ENCODE results near the gene TNXB. TPM values are rescaled to one million over a fixed set of nuclear protein-coding genes. Genes with fewer than 3 reads are reported as not detected.

Gene TNXB
- total and polyA plus RNA-seq, 2 experiments from 2014 or later, result 2.0 to 6.0 TPM

GRCh38 chr6:32137454-32137853 lies 28.3 kb upstream of the TNXB start:
- H3K4me1 Mint-ChIP-seq, result no peaks in the 10 kb centered on the region
- TF ChIP-seq POLR2AphosphoS5 (IDR thresholded peaks at IDR 0.05; ENCODE audit: low read depth) (no peak), STAT1 (IDR thresholded peaks at IDR 0.05; ENCODE audit: unreplicated experiment) (no peak), ZNF462 (CRISPR knock-in tag; IDR thresholded peaks at IDR 0.05) (no peak), ZNF114 (CRISPR knock-in tag; IDR thresholded peaks at IDR 0.05) (no peak), REST (IDR thresholded peaks at IDR 0.05; ENCODE audit: unreplicated experiment) (no peak), EZH2 (IDR thresholded peaks at IDR 0.05; ENCODE audit: low read depth, unreplicated experiment) (no peak), ETS1 (IDR thresholded peaks at IDR 0.05) (no peak), NANOG (IDR thresholded peaks at IDR 0.05; ENCODE audit: borderline replicate concordance) (no peak), EZH2phosphoT487 (IDR thresholded peaks at IDR 0.05; ENCODE audit: unreplicated experiment) (no peak), JUNB (IDR thresholded peaks at IDR 0.05; ENCODE audit: unreplicated experiment) (no peak), ZNF331 (CRISPR knock-in tag; IDR thresholded peaks at IDR 0.05; ENCODE audit: low read depth) (no peak), CREB1 (CRISPR knock-in tag; IDR thresholded peaks at IDR 0.05; ENCODE audit: low read depth) (no peak), CTCF (conservative IDR thresholded peaks at IDR 0.05; ENCODE audit: low read depth in 2 of 2) (no peak)
- DNase-seq (ENCODE audit: low spot score) (no peak), ATAC-seq (no peak)
- H3K4me3 Mint-ChIP-seq, result no peak overlapping the region
- Histone ChIP-seq H3K4me2 (no peak overlapping the region), H4K20me1 (replicated peaks; ENCODE audit: insufficient read depth) (no peaks in the 10 kb centered on the region), H3K4me1 (ENCODE audit: insufficient read depth) (no peaks in the 10 kb centered on the region), H3K9me2 (ENCODE audit: insufficient read depth) (no peaks in the 10 kb centered on the region), H3K4me3 (no peak overlapping the region), H3K79me2 (replicated peaks; ENCODE audit: insufficient read depth) (no peaks in the 10 kb centered on the region), H3K36me3 (ENCODE audit: insufficient read depth) (no peaks in the 10 kb centered on the region), H2AFZ (no peak overlapping the region), H3K27me3 (ENCODE audit: insufficient read depth) (no peaks in the 10 kb centered on the region), H3K27ac (ENCODE audit: low read depth) (no peak overlapping the region), H3F3A (replicated peaks; ENCODE audit: low read depth) (no peaks in the 10 kb centered on the region)
- H3K27me3 Mint-ChIP-seq (ENCODE audit: insufficient read depth, low read depth, poor library complexity), result peaks cover 3% of the 10 kb centered on the region
- no peaks in the 10 kb centered on the region for H3K9me3 Mint-ChIP-seq
- H3K27ac Mint-ChIP-seq, result no peak overlapping the region
- no peaks in the 10 kb centered on the region for H3K36me3 Mint-ChIP-seq (ENCODE audit: low read depth)
